Measurements from ENCODE around the gene GPR32.

DNA sequence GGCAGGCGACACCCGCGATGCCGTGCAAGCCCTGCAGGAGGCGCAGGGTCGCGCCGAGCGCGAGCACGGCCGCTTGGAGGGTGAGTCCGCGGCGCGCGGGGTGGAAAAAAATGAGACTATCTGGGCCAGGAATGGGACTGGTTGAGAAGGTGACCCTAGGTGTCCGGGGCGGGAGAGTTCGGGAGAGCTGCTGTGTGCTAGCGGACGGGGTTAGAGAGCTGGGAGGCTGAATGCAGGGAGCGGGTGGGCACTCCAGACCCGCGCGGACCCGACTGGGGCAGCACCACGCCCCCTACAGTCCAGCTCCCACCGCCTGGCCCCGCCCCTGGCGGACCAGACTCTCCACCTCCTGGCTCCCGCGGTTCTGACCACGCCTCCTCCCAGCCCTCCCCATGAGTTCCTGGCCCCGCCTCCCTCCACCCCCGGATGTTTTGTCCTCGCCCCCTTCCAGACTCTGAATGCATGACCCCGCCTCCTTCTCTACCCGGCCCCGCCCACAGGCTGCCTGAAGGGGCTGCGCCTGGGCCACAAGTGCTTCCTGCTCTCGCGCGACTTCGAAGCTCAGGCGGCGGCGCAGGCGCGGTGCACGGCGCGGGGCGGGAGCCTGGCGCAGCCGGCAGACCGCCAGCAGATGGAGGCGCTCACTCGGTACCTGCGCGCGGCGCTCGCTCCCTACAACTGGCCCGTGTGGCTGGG, 45.6 kb upstream of the GPR32 start:
- TF ChIP-seq, protein P1, sequence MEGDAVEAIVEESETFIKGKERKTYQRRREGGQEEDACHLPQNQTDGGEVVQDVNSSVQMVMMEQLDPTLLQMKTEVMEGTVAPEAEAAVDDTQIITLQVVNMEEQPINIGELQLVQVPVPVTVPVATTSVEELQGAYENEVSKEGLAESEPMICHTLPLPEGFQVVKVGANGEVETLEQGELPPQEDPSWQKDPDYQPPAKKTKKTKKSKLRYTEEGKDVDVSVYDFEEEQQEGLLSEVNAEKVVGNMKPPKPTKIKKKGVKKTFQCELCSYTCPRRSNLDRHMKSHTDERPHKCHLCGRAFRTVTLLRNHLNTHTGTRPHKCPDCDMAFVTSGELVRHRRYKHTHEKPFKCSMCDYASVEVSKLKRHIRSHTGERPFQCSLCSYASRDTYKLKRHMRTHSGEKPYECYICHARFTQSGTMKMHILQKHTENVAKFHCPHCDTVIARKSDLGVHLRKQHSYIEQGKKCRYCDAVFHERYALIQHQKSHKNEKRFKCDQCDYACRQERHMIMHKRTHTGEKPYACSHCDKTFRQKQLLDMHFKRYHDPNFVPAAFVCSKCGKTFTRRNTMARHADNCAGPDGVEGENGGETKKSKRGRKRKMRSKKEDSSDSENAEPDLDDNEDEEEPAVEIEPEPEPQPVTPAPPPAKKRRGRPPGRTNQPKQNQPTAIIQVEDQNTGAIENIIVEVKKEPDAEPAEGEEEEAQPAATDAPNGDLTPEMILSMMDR (IDR thresholded peaks at IDR 0.05) = peak in 5 of 6 experiments; percentile 21 to 66 (median 51)
- peak in 1 of 2 donors; percentile 45 for TF ChIP-seq POLR2A (IDR thresholded peaks at IDR 0.05)

Data from Peyer's patch (tissue), 4 donors.